Measurements from ENCODE around the gene PRICKLE3.

- TF ChIP-seq CTCF (IDR thresholded peaks at IDR 0.05) (no peak), POLR2A (IDR thresholded peaks at IDR 0.05) (no peak)
Observed at GRCh38 chrX:49231333-49232000, 45.3 kb upstream of the PRICKLE3 start.

Measured in gastroesophageal sphincter (tissue), 3 donors.